ENCODE measurements around the gene WDR7.

- no peak for TF ChIP-seq EP300 (IDR thresholded peaks at IDR 0.05; ENCODE audit: borderline replicate concordance)
- no peak for TF ChIP-seq TAF1 (IDR thresholded peaks at IDR 0.05; ENCODE audit: low read depth)
Observed at GRCh38 chr18:56691530-56691929, 40.4 kb downstream of the WDR7 start.
